ENCODE data around the gene FAM20C. TPM values are rescaled to one million over a fixed set of nuclear protein-coding genes. Genes with fewer than 3 reads are reported as not detected.

FAM20C gene
- total RNA-seq, 1 donor from 2014 or later: 10.0 TPM

DNA sequence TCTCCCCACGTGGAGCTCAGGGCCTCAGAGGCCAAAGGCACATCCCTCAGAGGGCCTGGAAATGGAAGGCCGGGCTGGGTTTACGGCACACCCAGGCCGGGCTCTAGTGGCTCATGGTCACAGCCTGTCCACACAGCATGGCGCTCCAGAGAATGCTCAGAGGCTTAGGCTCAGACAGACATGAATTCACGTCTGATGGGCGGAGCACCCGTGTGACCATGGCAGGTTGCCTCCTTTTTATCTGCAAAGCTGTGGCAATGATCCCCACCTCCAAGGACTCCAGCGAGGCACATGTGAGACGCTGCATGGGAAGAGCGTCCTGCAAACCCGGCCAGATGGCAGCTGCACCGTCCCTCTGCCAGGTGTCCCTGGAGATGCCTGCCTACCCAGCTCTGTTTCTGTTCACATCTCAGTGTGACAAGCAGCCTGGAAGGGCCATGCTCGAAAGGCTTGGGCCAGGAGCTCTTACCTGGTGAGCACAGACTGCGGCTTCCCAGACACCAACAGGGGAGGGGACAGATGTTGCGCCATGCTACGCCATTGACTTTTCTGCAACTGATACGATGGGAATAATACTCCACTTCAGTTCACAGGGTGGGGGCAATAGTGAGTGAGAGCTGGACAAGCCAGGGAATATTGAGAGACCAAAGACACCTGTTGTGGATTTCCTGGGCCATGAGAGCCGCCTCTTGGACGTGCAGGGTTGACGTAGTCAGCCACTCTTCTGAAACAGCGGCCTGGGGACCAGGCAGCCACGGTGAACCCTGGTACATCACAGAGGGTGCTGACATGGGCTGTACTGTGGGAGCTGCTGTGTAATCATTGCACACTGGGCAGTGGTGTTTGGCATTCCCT lies 34.4 kb upstream of the FAM20C start:
- Histone ChIP-seq H3K4me3 (ENCODE audit: insufficient read depth, low read depth, low read length) (no peak overlapping the region), H3K9me3 (ENCODE audit: insufficient read depth, low read depth, low read length) (no peaks in the 10 kb centered on the region), H3K36me3 (ENCODE audit: insufficient read depth, low read length) (no peaks in the 10 kb centered on the region), H2AFZ (ENCODE audit: low read depth, low read length) (no peak overlapping the region), H3K27me3 (ENCODE audit: insufficient read depth, low read length) (peaks cover 7% of the 10 kb centered on the region), H3K79me2 (ENCODE audit: insufficient read depth, low read length) (no peaks in the 10 kb centered on the region), H3K4me2 (ENCODE audit: low read length) (no peak overlapping the region), H3K9ac (ENCODE audit: low read length) (no peak overlapping the region), H3K4me1 (ENCODE audit: insufficient read depth, low read length) (no peaks in the 10 kb centered on the region), H3K27ac (ENCODE audit: low read depth, low read length) (no peak overlapping the region), H4K20me1 (ENCODE audit: insufficient read depth, low read length) (no peaks in the 10 kb centered on the region)
- no peak for FAIRE-seq
- peaks cover 37% of the 10 kb centered on the region for H3K27me3 Mint-ChIP-seq (ENCODE audit: low read depth, unreplicated experiment)
- no peak for TF ChIP-seq EZH2 (IDR thresholded peaks at IDR 0.05; ENCODE audit: insufficient read depth, low read length)
- TF ChIP-seq, protein P1, sequence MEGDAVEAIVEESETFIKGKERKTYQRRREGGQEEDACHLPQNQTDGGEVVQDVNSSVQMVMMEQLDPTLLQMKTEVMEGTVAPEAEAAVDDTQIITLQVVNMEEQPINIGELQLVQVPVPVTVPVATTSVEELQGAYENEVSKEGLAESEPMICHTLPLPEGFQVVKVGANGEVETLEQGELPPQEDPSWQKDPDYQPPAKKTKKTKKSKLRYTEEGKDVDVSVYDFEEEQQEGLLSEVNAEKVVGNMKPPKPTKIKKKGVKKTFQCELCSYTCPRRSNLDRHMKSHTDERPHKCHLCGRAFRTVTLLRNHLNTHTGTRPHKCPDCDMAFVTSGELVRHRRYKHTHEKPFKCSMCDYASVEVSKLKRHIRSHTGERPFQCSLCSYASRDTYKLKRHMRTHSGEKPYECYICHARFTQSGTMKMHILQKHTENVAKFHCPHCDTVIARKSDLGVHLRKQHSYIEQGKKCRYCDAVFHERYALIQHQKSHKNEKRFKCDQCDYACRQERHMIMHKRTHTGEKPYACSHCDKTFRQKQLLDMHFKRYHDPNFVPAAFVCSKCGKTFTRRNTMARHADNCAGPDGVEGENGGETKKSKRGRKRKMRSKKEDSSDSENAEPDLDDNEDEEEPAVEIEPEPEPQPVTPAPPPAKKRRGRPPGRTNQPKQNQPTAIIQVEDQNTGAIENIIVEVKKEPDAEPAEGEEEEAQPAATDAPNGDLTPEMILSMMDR (IDR thresholded peaks at IDR 0.05; ENCODE audit: insufficient read depth, low read depth, low read length): no peak
- no peaks in the 10 kb centered on the region for H3K9me3 Mint-ChIP-seq (ENCODE audit: unreplicated experiment)
- no peak overlapping the region for H3K27ac Mint-ChIP-seq (ENCODE audit: unreplicated experiment)
- DNase-seq (ENCODE audit: low read depth): no peak
- H3K36me3 Mint-ChIP-seq (ENCODE audit: low read depth, unreplicated experiment): no peaks in the 10 kb centered on the region
- H3K4me3 Mint-ChIP-seq (ENCODE audit: unreplicated experiment): no peak overlapping the region
- H3K4me1 Mint-ChIP-seq (ENCODE audit: low read depth, unreplicated experiment): peaks cover 9% of the 10 kb centered on the region

DNA sequence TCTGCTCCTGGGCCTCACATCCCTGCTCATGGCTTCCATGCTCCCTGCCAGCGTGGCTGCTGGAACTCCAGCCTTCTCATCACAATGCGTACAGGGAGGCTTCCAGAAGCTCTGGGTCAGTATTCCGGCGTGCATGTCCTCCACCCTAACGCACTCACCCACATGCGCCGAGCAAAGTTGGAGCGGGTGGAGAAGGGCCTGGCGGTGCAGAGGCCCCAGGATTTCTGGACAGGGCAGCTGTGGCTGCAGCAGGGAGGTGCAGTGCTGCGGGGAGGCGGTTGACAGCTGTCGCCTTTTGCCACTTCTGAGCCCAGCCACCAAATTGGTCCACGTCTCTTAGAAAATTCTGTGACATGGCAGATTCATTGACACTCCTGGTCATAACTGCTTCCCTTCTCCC lies 33.6 kb upstream of the FAM20C start:
- H3K4me1 Mint-ChIP-seq (ENCODE audit: low read depth, unreplicated experiment): peaks cover 9% of the 10 kb centered on the region
- H3K4me2 ChIP-seq (ENCODE audit: low read length): no peak overlapping the region
- H3K36me3 ChIP-seq (ENCODE audit: insufficient read depth, low read length): no peaks in the 10 kb centered on the region
- no peaks in the 10 kb centered on the region for H3K9me3 ChIP-seq (ENCODE audit: insufficient read depth, low read depth, low read length)
- H3K79me2 ChIP-seq (ENCODE audit: insufficient read depth, low read length): no peaks in the 10 kb centered on the region
- no peak overlapping the region for H3K9ac ChIP-seq (ENCODE audit: low read length)
- no peak overlapping the region for H2AFZ ChIP-seq (ENCODE audit: low read depth, low read length)
- H3K4me1 ChIP-seq (ENCODE audit: insufficient read depth, low read length): no peaks in the 10 kb centered on the region
- H3K4me3 Mint-ChIP-seq (ENCODE audit: unreplicated experiment): no peak overlapping the region
- no peaks in the 10 kb centered on the region for H3K9me3 Mint-ChIP-seq (ENCODE audit: unreplicated experiment)
- FAIRE-seq (no peak), DNase-seq (ENCODE audit: low read depth) (no peak)
- no peak overlapping the region for H3K27ac ChIP-seq (ENCODE audit: low read depth, low read length)
- H3K27ac Mint-ChIP-seq (ENCODE audit: unreplicated experiment): no peak overlapping the region
- H3K27me3 ChIP-seq (ENCODE audit: insufficient read depth, low read length): peaks cover 11% of the 10 kb centered on the region
- no peaks in the 10 kb centered on the region for H4K20me1 ChIP-seq (ENCODE audit: insufficient read depth, low read length)
- H3K36me3 Mint-ChIP-seq (ENCODE audit: low read depth, unreplicated experiment): no peaks in the 10 kb centered on the region
- TF ChIP-seq EZH2 (IDR thresholded peaks at IDR 0.05; ENCODE audit: insufficient read depth, low read length): no peak
- peaks cover 45% of the 10 kb centered on the region for H3K27me3 Mint-ChIP-seq (ENCODE audit: low read depth, unreplicated experiment)
- no peak overlapping the region for H3K4me3 ChIP-seq (ENCODE audit: insufficient read depth, low read depth, low read length)

DNA sequence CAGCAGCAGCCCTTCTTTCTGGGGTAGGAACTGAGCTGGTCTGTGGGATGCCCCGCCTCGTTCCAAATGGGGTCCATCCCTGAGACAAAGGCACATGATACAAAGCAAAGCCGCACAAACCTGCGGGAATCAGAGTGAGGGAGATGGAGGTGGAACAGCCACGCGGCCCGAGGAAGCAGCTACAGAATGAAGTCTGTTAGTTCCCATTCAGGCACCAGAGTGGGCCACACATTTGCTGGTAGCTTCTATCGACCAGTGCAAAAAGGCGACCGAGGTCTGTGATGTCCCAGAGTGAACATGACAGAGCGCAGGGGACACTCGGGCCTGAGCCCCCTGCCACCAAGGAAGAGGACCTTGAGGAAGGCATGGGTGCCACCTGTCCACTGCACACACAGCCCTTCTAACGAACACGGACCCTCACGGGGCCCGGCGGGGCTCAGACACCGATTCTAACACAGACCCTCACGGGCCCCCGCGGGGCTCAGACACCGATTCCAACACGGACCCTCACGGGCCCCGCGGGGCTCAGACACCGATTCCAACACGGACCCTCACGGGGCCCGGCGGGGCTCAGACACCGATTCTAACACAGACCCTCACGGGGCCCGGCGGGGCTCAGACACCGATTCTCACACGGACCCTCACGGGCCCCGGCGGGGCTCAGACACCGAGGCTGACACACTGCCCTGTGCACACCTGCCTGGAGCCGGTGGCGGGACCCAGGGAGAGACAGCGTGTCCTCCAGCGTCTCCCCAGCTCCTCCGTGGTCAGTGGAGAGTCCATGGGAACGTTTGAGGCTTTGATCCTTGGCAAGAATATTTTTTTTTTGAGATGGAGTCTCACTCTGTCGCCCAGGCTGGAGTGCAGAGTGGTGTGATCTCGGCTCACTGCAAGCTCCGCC lies 32.8 kb upstream of the FAM20C start:
- Histone ChIP-seq H2AFZ (ENCODE audit: low read depth, low read length) (no peak overlapping the region), H3K9ac (ENCODE audit: low read length) (no peak overlapping the region), H3K9me3 (ENCODE audit: insufficient read depth, low read depth, low read length) (no peaks in the 10 kb centered on the region), H3K27ac (ENCODE audit: low read depth, low read length) (no peak overlapping the region), H3K4me1 (ENCODE audit: insufficient read depth, low read length) (no peaks in the 10 kb centered on the region), H3K4me3 (ENCODE audit: insufficient read depth, low read depth, low read length) (no peak overlapping the region), H3K36me3 (ENCODE audit: insufficient read depth, low read length) (no peaks in the 10 kb centered on the region), H3K79me2 (ENCODE audit: insufficient read depth, low read length) (no peaks in the 10 kb centered on the region), H3K4me2 (ENCODE audit: low read length) (no peak overlapping the region), H3K27me3 (ENCODE audit: insufficient read depth, low read length) (peaks cover 11% of the 10 kb centered on the region), H4K20me1 (ENCODE audit: insufficient read depth, low read length) (no peaks in the 10 kb centered on the region)
- Mint-ChIP-seq H3K27me3 (ENCODE audit: low read depth, unreplicated experiment) (peaks cover 53% of the 10 kb centered on the region), H3K4me1 (ENCODE audit: low read depth, unreplicated experiment) (peaks cover 9% of the 10 kb centered on the region), H3K36me3 (ENCODE audit: low read depth, unreplicated experiment) (no peaks in the 10 kb centered on the region), H3K4me3 (ENCODE audit: unreplicated experiment) (no peak overlapping the region), H3K9me3 (ENCODE audit: unreplicated experiment) (no peaks in the 10 kb centered on the region), H3K27ac (ENCODE audit: unreplicated experiment) (no peak overlapping the region)
- FAIRE-seq (no peak), DNase-seq (ENCODE audit: low read depth) (no peak)
- TF ChIP-seq EZH2 (IDR thresholded peaks at IDR 0.05; ENCODE audit: insufficient read depth, low read length): no peak
- TF ChIP-seq, protein P1 (IDR thresholded peaks at IDR 0.05; ENCODE audit: insufficient read depth, low read depth, low read length): no peak

All from astrocyte (in vitro differentiated cells and primary cell).